Activated gamma-delta T cell treated with anti-CD3 and anti-CD28 coated beads, Interleukin-2, amount 50 U/mL, for 16 hours (primary cell): Measurements from ENCODE around the gene NELFE.
A peak's percentile ranks its signal among the peaks of the same experiment; 100 is the strongest.

Experiments used
- DNase-seq: peaks from one replicate; pipeline ENCODE4 v3.0.0-alpha.2; 2020; ENCODE audit warnings: low read depth

NELFE gene

DNA sequence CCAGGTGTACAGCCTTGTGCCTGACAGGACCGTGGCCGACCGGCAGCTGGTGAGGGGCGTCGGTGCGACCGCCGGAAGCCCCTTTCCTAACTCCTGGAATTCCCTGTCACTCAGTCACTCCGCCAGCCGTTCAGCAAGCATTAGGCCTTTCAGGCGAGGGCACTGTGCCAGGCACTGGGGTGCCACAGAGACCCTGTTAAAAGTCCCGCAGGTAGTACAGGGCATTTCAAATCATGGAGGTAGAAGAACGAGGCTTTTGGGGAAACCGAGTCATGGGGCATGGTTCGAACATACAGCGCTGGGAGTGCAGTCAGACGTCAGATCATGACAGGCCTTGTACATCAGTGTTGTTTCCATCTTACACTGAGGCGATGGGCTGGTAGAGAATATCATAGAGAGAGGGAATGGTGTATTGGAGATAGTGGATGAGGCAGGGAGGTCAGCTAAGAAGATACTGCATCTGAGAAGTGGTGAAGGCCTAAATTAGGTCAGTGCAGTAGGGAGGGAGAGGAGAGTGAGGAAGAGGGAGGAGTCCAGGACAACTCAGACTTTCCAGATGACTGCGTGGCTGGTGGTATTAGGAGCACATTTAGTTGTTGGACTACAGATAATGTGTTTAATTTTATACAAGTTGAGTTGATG, 14.1 kb upstream of the NELFE start:
- no peak for DNase-seq

DNA sequence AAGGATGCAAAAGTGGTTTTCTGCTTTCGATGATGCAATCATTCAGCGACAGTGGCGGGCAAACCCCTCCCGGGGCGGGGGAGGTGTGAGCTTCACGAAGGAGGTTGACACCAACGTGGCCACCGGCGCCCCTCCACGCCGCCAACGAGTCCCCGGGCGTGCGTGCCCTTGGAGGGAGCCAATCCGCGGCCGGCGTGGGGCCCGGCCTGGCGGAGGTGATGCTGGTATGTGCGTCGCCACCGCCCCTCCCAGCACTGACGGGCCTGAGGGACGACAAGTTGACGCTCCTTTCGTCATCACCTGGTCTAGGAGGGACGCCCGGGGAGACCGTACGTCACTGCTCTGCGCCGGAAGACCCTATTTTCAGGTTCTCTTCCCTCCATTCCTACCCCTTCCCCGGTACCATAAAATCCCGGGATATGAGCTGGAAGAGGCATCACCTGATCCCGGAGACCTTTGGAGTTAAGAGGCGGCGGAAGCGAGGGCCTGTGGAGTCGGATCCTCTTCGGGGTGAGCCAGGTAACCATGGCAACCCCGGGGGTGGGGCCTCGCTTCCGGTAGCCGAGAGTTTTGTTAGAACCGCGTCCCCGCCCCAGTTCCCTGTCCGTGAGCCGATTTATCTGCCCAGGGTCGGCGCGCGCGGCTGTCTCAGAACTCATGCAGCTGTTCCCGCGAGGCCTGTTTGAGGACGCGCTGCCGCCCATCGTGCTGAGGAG, 13.4 kb upstream of the NELFE start, which contains the start of gene DXO:
Gene DXO (minus strand): TSS at position 146 of the 716 bp plus-strand sequence. CDS start 463 bp downstream, outside the sequence.
- peak; percentile 96 for DNase-seq

DNA sequence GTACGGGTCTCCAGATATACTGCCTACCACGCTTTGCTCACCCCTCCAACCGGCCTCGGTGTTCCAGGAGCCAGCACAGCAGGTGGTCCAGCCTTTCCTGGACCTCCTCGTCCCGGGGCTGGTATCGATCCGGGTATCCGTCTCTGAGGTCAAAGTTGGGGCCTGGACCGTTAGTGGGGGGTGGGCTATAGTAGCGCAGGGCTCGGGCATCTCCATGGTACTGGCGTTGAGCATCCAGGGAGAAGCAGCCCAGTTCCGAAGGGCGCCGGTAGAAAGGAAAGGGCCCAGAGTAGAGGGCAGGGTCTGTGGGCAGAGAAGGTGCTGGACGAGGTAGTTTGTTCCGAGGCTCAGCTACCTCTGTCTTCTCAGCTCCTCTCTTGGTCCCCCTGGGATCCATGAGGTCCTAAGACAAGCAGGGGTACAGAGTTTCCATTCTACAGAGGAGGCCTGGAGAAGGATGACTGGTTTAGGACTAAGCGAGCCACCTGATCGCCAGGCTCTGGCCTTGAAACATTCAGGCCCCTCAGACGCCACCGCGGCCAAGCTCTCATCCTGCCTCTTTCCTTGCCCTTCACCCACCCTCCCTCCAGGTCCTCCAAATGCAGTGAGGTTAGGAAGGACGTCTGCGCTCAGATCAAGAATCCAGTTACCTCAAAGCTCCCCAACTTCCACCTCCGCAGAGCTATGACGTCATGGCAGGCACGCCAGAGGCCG, 12.7 kb upstream of the NELFE start:
- DNase-seq = no peak

DNA sequence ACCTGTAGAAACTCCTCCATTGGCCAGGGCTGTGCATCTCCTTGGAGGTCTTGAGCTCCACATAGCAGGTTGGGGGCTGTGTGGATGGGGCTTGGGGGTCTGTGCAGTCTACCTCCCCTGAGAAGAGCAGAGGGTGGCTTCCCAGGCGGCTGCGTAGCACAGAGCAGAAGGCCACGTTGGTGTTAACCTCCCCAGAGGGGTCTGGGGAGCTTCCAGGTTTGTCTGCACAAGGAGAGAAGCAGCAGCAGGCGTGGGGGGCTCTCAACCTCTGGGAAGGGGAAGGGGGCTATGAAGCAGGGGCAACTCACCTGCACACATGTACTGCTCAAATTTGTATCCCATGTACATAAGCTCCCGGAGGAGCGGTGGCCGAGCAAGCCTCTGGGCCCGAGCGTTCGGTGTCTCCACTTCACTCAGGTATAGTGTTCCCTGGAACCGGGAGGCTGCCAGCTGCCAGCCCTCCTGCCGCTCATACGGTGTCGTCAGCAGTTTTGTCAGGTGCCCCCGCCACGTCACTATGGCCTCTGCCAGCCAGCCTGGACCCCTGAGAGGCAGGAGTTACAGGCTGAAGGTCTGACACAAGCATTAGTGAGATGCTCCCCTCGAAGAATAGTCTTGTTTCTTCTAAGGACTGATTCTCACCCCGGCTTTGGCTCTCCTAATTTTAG, 12.0 kb upstream of the NELFE start:
- no peak for DNase-seq

DNA sequence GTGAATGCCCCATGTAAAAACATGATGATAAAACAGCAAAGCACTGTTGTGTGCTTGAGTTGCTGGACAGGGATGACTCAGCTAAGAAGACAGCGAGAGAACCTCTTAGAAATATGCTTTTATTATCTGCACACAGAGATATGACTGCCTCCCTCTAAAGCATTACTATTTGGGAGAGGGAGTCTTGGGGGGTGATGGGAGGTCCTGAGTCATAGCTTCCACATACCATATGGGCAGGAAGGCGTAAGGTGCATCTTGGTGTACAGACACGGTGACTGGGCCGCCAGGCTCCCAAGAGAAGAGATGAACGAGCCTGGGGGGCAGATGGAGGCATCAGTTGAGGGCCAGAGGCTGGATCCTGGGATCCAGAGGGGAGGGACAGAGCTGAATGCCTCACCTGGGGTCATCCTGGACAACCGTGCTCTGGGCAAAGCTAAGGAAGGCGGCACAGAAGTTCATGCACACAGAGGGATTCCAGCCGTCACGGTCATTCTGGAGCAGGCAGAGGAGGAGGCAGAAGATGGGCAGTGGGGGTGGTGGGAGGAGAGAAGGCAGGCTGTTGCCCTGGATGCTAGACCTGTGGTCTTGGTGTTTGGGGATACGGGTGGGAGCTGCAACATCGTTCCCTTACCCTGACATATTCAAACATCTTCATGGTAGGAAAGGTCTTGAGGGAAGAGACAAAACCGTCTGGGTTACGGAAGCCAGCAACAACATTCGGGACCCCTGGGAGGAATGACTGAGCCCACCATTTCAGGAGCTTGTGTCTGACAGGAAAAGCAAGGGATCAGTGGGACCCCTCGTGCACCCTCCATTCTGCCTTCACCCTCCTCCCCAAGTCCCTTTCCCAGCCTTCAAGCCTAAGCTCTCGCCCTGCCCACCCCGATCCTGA, 11.2 kb upstream of the NELFE start:
- DNase-seq = no peak

DNA sequence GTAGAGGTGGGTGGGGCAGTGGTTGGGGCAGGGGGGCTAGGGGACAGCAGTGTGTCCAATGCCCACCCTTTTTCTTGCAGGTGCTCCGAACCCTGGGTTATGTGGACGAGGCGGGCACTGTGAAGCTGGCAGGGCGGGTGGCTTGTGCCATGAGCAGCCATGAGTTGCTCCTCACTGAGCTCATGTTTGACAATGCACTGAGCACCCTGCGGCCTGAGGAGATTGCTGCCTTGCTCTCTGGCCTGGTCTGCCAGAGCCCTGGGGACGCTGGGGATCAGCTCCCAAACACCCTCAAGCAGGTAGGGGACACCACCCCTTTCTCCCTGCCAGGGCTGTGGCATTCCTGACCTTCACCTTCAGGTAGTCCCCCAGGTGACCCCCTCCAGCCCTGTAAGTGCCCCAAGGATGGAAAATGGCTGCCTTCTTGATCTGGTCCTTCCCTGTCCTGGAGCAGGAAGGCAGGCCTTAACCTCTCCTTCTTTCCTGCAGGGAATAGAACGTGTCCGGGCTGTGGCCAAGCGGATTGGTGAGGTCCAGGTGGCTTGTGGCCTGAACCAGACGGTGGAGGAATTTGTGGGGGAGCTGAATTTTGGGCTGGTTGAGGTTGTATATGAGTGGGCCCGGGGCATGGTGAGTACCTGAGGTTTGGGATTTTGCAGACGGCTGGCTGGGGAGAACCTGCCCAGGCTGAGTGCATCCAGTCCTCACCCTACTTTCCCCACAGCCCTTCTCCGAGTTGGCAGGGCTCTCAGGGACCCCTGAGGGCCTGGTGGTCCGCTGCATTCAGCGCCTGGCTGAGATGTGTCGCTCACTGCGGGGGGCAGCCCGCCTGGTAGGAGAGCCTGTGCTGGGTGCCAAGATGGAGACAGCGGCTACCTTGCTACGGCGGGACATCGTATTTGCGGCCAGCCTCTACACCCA, 10.3 kb upstream of the NELFE start:
- no peak for DNase-seq

DNA sequence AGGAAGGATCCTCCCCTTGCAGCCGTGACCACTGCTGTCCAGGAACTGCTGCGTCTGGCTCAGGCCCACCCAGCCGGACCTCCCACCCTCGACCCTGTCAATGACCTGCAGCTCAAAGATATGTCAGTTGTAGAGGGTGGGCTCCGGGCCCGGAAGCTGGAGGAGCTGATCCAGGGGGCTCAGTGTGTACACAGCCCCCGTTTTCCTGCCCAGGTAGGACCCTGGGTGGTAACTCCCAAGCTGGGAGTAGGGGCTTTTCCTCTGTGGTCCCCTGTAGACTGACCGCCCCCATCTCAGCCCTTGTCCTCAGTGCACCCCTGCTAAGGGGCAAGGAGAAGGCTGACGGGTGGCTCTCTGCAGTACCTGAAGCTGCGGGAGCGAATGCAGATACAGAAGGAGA, 9.6 kb upstream of the NELFE start:
- DNase-seq = no peak

DNA sequence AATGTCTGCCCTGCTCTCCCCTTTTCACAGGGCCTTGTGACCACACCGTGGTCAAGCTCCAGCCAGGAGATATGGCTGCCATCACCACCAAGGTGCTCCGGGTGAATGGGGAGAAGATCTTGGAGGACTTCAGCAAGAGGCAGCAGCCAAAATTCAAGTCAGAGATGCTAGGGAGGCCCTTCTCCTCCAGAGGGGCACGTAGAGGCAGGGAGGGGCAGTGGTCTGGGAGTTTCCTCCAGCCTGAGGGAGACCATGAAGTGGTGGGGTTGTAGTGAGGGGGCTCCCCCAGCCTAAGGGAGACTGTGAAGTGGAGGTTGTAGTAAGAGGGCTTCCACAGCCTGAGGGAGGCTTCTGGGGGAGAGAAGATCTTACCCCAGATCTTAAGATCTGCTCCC, 9.2 kb upstream of the NELFE start:
- no peak for DNase-seq

DNA sequence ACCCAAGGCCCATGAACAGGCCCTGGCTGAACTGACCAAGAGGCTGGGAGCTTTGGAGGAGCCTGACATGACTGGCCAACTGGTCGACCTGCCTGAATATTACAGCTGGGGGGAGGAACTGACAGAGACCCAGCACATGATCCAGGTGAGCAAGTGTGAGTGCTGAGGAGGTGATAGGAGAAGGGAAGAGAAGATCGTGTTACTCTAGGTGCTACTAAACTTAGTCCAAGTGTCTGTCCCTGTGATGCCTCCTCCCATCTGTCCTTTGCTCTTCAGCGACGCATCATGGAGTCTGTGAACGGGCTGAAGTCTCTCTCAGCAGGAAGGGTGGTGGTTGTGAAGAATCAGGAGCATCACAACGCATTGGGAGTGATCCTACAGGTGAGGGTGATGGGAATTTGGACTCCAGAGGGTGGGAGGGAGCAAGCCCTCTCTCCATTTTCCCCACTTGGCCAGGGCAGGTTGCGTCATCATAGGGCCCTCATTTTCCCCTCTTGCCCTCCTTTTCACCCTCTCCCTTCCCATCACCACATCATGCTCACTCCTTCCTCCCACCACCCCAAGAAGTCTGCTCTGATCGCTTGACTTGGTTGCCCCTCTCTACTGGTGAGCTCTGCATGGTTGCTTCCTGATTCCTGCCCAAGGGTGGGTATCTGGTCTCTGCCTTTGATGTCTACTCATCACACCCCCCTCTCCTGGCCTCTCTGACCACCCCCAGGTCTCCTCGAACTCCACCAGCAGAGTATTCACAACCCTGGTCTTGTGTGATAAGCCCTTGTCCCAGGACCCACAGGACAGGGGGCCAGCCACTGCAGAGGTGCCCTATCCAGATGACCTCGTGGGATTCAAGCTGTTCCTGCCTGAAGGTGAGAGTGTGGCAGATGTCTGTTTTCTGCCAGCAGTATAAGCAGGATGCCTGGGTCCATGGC, 8.5 kb upstream of the NELFE start:
- DNase-seq = no peak

DNA sequence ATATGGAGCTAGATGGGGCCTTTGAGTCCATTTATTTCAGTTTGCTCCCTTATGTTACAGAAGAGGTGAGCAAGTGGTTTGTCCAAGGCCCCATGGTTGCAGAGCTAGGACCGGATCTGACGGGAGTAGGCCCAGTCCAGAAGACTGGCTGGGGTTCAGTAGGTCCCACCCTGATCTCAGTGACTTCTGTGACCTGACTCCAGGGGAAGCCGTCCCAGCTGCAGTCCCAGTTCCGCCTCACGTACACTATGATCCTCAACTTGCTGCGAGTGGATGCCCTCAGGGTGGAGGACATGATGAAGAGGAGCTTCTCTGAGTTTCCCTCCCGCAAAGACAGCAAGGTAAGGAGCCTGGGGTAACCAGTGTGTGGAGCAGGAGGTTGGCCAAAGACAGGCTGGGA, 7.7 kb upstream of the NELFE start:
- no peak for DNase-seq

DNA sequence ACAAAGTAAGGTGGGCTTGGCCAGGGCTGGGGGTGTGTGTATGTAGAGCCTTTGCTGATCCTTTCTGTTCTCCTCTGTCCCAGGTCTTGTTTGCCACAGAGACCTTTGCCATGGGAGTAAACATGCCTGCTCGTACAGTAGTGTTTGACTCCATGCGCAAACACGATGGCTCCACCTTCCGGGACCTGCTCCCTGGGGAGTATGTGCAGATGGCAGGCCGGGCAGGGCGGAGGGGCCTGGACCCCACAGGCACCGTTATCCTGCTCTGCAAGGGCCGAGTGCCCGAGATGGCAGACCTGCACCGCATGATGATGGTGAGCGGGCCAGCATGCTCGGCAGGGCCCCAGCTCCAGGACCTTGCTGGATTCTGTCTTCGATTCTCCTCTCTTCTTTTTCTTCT, 6.9 kb upstream of the NELFE start:
- no peak for DNase-seq

DNA sequence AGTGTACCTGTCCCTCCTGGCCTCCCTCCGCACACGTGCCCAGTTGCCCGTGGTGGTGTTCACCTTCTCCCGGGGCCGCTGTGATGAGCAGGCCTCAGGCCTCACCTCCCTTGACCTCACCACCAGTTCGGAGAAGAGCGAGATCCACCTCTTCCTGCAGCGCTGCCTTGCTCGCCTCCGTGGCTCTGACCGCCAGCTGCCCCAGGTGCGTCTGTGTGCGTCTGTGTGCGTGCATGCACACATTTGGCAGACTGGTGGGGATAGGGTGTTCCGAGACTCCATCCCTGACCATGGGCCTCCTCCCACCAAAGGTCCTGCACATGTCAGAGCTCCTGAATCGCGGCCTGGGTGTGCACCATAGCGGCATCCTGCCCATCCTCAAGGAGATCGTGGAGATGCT, 5.2 kb upstream of the NELFE start:
- DNase-seq = no peak

DNA sequence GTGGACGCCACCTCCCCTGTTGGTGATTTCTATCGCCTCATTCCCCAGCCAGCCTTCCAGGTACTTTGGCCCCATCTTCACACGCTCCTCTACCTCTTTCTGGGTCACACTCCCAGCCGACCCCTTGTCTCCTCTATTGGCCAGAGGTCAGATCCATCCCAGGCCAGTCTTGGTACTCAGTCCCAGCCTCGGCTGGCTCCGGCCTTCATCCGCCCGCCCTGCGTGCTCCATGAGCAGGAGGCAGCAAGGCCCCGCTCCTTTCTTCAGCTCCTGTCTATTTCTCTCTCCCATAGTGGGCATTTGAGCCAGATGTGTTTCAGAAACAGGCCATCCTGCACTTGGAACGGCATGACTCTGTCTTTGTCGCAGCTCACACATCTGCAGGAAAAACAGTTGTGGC, 2.8 kb upstream of the NELFE start:
- no peak for DNase-seq

DNA sequence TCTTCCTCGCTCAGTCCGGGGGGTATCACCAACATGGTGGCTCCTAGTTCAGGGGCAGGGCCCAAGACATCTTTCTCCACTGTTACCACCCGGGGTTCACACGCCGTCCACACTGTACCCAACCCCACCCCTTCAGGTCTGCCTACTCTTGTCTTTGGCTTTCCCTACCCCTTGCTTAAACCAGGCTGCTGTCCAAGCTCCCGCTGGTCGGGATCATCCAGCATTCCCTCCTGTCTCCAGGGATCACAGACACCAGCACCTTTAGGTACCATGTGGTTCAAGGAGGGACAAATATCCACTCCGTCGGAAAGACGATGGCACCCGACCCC, 395 bp downstream of the NELFE start:
- DNase-seq = no peak

DNA sequence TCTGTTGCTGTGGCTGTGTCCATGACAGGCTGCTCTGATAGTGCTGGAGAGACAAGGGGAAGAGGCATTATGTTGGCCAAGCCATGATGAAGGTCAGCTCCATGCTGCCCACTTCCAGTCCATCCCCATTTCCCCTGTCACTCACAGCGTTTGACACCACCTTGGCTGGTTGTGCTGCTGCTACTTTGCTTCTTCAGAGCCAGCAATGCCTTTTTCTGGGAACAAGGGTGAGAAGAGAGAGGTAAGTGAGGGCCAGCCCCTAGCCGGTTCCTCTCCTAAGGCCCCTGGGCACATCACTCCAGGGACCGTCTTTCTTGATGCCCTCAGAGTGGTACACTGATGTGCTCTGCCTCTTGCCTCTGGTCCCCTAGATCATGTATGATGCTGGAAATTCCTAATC, 2.0 kb downstream of the NELFE start:
- DNase-seq = no peak

DNA sequence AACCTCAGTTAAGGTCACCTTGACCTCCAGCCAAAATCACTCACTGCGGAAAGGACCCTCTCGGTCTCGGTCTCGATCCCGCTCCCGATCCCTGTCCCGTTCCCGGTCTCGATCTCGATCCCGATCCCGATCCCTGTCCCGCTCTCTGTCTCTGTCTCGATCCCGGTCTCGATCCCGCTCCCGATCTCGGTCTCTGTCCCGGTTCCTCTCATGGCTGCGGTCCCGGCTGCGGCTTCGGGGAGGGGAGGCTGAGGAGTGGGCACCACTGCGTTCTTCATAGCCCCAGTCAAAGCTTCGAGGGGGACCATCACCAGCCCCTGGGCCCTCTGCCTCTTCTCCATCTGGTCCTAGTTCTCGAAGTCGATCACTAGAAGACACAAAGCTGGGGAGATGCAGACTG, 4.3 kb downstream of the NELFE start:
- no peak for DNase-seq

DNA sequence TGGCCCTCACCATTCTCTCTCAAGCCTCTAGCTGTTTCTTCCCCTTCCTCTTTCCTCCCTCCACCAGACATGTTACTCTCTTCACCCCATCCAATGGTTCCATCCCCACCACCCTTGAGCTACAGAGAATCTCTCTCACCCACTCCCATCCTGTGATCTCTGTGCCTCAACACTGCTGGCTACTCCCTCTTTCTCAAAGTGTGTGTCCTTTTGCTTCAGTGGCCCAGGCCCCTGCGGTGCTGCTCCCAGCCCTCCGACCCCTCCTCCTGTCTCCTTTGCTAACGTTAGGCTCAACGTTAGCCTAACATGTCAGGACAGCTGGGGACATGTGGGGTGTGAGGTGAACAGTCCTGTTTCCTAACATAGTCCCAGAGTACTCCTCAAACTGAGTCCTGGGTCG, 5.9 kb downstream of the NELFE start:
- no peak for DNase-seq

DNA sequence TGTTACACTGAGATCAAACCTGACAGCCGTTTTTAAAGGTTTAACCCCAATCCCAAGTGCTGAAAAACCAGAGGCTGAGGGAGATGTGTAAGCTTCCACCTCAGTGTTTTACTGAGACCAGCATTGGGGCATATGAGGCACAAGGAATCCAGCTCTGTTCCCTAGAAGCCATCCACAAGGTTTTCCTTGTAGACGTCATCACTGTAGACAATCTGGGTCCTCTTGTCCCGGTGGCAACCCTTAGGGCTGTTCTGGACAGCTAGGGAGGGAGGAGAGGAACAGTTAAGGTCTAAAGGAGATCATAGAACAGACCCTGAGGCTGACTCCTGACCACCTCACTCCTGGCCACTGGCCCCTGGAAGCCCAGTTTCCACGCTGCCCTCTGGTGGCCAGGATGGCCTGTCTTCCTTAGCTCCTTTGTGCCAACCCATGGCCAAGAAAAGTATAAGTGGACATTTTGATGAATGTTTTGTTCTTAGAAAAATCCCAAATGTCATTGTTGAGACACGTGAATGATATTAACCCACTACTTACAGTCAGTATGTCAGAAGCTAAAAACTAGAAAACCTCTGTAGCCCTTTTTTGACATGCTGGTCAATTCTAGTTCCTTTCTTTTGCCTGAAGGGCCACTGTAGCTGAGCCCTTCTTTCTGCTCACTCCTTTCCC, 6.5 kb downstream of the NELFE start:
- no peak for DNase-seq

DNA sequence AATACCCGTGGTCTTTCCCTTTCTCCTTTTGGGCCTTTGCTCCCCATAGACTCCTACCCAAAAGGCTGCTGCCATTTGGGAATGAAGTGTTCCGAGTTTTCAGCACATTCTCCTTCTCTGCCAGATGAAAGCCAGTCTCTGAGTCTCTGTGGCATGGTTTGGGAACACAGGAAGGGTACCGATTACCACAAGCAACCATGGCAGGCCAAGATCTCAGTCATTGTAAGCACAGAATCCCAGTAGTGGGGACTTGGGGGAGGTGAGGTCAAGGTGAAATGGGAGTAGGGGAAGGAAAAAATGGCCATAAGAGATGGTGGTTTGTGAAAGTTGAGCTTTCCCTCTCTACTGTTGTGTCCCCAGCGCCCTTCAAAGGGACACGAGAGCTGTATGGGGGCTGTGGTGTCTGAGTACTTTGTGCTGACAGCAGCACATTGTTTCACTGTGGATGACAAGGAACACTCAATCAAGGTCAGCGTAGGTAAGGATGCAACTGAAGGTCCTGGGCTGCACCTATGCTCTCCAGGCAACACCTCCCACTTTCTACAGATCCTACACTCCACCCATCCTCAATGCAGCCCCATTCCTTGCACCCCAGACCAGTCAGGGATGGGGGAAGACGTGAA, 8.7 kb downstream of the NELFE start:
- DNase-seq = no peak
